K562 (cell line): ENCODE measurements around the gene ELMO1. TPM values are rescaled to one million over a fixed set of nuclear protein-coding genes. Genes with fewer than 3 reads are reported as not detected.

Source experiments
- CCAR2 ChIP-seq: fragments of 200-400 bp; formaldehyde crosslinking; IDR thresholded peaks from 2 replicates; pipeline ENCODE4 v1.6.1; 2017; ENCODE audit warnings: mild to moderate bottlenecking, low read depth, low read length
- DMBX1 ChIP-seq: fragments of 250-450 bp; sonication (Bioruptor Pico); IDR thresholded peaks from 2 replicates; pipeline ENCODE4 v1.8.0; 2022; ENCODE audit warnings: inconsistent platforms, mild to moderate bottlenecking, moderate library complexity, borderline replicate concordance
- TCF7 ChIP-seq: sonication (generic); IDR thresholded peaks from 2 replicates; pipeline ENCODE4 v1.6.1; 2016; ENCODE audit warnings: antibody characterized with exemption, borderline replicate concordance
- ZNF274 ChIP-seq: IDR thresholded peaks from 2 replicates; pipeline ENCODE4 v1.6.1; 2011; ENCODE audit warnings: low read depth, mild to moderate bottlenecking, low read length, moderate library complexity, borderline replicate concordance
- polyA plus RNA-seq, 8 experiments: library from polyadenylated mRNA; depleted of rRNA in 4 of 8; stranded (reverse) in 5 of 8; unstranded in 3 of 8; fragments of >200 nt; fragmentation: Nextera tagmentation in 2 of 8; fragmentation: Illumina TruSeq in 1 of 8; extraction: Ambion mirVana in 2 of 8; extraction: Trizol in 1 of 8; gene quantifications; 2 replicates each; pipeline versions ENCODE4 v1.2.1 to v1.2.3, GENCODE V29; 2011 to 2014; ENCODE audit warnings: inconsistent platforms in 1 of 8, missing spikeins in 1 of 8
- total RNA-seq, 7 experiments: library from RNA; depleted of rRNA in 6 of 7; stranded (reverse); fragments of >200 nt in 6 of 7; fragmentation: Illumina TruSeq in 2 of 7; extraction: Trizol in 2 of 7; gene quantifications; 2 replicates each; pipeline versions ENCODE4 v1.2.1 to v1.2.3, GENCODE V29; 2011 to 2021; ENCODE audit warnings: low replicate concordance in 1 of 7
- TF ChIP-seq, protein P1 (sequence below), 2 experiments: fragments of 150-350 bp in 1 of 2; IDR thresholded peaks; 2 replicates each; pipeline ENCODE4 v1.6.1; 2012 to 2016; ENCODE audit warnings: low read depth in 2 of 2, low read length in 2 of 2, mild to moderate bottlenecking in 1 of 2, moderate library complexity in 1 of 2
- TF ChIP-seq, protein P2 (sequence below): fragments of 450-650 bp; IDR thresholded peaks from 2 replicates; pipeline ENCODE4 v1.6.1; 2016; ENCODE audit warnings: mild to moderate bottlenecking
- TF ChIP-seq, protein P3 (sequence below): fragments of 450-650 bp; formaldehyde crosslinking; IDR thresholded peaks from 2 replicates; pipeline ENCODE4 v1.4.0; 2020; ENCODE audit warnings: mild to moderate bottlenecking, moderate library complexity

ELMO1 gene
- total and polyA plus RNA-seq, 9 of the 15 experiments (the other 6 are each of a cell fraction or from before 2014, with no cell fraction given), result 0.36 to 7.2 (median 3.6) TPM

DNA sequence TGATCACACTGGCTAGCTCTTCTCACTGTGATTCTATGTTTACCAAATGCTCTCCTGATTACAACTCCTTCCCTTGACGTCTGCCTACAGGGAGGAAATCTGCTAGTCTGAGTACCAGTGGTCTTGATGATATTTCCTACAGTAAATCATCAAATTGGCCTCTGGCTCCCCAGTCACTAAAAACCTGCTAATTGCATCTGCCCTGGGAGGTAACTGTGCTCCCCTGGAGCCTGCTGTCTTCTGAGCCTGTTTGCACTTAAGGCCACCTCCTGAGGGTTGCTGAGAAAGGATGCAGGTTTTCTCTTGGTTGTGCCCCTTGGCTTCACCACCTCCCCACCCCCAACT, 56.0 kb downstream of the ELMO1 start (continued):
- TF ChIP-seq, protein P1, sequence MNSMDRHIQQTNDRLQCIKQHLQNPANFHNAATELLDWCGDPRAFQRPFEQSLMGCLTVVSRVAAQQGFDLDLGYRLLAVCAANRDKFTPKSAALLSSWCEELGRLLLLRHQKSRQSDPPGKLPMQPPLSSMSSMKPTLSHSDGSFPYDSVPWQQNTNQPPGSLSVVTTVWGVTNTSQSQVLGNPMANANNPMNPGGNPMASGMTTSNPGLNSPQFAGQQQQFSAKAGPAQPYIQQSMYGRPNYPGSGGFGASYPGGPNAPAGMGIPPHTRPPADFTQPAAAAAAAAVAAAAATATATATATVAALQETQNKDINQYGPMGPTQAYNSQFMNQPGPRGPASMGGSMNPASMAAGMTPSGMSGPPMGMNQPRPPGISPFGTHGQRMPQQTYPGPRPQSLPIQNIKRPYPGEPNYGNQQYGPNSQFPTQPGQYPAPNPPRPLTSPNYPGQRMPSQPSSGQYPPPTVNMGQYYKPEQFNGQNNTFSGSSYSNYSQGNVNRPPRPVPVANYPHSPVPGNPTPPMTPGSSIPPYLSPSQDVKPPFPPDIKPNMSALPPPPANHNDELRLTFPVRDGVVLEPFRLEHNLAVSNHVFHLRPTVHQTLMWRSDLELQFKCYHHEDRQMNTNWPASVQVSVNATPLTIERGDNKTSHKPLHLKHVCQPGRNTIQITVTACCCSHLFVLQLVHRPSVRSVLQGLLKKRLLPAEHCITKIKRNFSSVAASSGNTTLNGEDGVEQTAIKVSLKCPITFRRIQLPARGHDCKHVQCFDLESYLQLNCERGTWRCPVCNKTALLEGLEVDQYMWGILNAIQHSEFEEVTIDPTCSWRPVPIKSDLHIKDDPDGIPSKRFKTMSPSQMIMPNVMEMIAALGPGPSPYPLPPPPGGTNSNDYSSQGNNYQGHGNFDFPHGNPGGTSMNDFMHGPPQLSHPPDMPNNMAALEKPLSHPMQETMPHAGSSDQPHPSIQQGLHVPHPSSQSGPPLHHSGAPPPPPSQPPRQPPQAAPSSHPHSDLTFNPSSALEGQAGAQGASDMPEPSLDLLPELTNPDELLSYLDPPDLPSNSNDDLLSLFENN (IDR thresholded peaks at IDR 0.05; ENCODE audit: low read depth in 2 of 2, low read length in 2 of 2), result no peak
- TF ChIP-seq, protein P2, sequence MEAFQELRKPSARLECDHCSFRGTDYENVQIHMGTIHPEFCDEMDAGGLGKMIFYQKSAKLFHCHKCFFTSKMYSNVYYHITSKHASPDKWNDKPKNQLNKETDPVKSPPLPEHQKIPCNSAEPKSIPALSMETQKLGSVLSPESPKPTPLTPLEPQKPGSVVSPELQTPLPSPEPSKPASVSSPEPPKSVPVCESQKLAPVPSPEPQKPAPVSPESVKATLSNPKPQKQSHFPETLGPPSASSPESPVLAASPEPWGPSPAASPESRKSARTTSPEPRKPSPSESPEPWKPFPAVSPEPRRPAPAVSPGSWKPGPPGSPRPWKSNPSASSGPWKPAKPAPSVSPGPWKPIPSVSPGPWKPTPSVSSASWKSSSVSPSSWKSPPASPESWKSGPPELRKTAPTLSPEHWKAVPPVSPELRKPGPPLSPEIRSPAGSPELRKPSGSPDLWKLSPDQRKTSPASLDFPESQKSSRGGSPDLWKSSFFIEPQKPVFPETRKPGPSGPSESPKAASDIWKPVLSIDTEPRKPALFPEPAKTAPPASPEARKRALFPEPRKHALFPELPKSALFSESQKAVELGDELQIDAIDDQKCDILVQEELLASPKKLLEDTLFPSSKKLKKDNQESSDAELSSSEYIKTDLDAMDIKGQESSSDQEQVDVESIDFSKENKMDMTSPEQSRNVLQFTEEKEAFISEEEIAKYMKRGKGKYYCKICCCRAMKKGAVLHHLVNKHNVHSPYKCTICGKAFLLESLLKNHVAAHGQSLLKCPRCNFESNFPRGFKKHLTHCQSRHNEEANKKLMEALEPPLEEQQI, result no peak
- TF ChIP-seq CCAR2 (no peak), ZNF274 (no peak), DMBX1 (no peak), TCF7 (no peak)
- TF ChIP-seq, protein P3, sequence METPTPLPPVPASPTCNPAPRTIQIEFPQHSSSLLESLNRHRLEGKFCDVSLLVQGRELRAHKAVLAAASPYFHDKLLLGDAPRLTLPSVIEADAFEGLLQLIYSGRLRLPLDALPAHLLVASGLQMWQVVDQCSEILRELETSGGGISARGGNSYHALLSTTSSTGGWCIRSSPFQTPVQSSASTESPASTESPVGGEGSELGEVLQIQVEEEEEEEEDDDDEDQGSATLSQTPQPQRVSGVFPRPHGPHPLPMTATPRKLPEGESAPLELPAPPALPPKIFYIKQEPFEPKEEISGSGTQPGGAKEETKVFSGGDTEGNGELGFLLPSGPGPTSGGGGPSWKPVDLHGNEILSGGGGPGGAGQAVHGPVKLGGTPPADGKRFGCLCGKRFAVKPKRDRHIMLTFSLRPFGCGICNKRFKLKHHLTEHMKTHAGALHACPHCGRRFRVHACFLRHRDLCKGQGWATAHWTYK, result no peak
